Measurements from ENCODE around the gene ZNF71.

DNA sequence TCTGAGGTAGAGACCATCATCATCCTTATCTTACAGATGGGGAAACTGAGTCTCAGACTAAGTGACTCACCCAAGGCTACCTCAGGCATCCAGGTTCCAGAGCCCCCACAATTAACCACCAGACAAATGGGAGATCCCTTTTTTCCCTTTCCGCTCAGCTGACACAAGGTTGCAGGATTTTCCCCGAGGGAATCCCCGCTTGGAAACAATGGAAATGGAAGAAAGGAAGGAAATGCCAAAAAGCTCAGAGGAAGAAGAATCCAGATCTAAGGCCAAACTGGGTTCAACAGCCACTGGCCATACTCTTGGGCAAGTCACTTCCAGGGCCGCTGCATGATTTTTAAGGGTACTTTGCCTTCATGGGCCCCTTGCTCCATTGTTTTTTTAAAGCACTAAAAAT, 1.6 kb downstream of the ZNF71 start:
- TF ChIP-seq, protein P1, sequence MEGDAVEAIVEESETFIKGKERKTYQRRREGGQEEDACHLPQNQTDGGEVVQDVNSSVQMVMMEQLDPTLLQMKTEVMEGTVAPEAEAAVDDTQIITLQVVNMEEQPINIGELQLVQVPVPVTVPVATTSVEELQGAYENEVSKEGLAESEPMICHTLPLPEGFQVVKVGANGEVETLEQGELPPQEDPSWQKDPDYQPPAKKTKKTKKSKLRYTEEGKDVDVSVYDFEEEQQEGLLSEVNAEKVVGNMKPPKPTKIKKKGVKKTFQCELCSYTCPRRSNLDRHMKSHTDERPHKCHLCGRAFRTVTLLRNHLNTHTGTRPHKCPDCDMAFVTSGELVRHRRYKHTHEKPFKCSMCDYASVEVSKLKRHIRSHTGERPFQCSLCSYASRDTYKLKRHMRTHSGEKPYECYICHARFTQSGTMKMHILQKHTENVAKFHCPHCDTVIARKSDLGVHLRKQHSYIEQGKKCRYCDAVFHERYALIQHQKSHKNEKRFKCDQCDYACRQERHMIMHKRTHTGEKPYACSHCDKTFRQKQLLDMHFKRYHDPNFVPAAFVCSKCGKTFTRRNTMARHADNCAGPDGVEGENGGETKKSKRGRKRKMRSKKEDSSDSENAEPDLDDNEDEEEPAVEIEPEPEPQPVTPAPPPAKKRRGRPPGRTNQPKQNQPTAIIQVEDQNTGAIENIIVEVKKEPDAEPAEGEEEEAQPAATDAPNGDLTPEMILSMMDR (conservative IDR thresholded peaks at IDR 0.05 in 1 of 2, IDR thresholded peaks at IDR 0.05 in 1 of 2; ENCODE audit: low read depth in 1 of 2, low read length in 2 of 2): no peak
- no peak for TF ChIP-seq EZH2 (IDR thresholded peaks at IDR 0.05; ENCODE audit: low read length, missing control alignments)

Measured in fibroblast of lung (primary cell).